Adrenal gland (tissue), 12 donors: ENCODE data around the gene ADORA1. TPM values are rescaled to one million over a fixed set of nuclear protein-coding genes. Genes with fewer than 3 reads are reported as not detected.

Experiments used
- DNase-seq, 7 donors: peaks; one replicate each; pipeline ENCODE4 v3.0.0-alpha.2; 2019 to 2020
- H3K27ac ChIP-seq, 5 donors: fragments of 200-600 bp; sonication (generic) in 4 of 5; 1 replicate in 3 of 5; 2 replicates in 2 of 5; pipeline versions ENCODE4 v1.5.1 to v1.8.0; 2016 to 2020; ENCODE audit warnings: mild to moderate bottlenecking in 1 of 5
- H3K27me3 ChIP-seq: fragments of 200-600 bp; 2 replicates; pipeline ENCODE4 v1.8.0; 2021
- H3K36me3 ChIP-seq, 2 donors: fragments of 200-600 bp; replicated peaks in 1 of 2; 1 replicate in 1 of 2; 2 replicates in 1 of 2; pipeline versions ENCODE4 v1.5.1 to v1.8.0; 2018 to 2022
- H3K4me1 ChIP-seq, 2 donors: fragments of 200-600 bp; replicated peaks in 1 of 2; 1 replicate in 1 of 2; 2 replicates in 1 of 2; pipeline versions ENCODE4 v1.5.1 to v1.8.0; 2018 to 2021
- H3K4me3 ChIP-seq, 4 donors: fragments of 200-600 bp; sonication (generic) in 3 of 4; one replicate each; pipeline ENCODE4 v1.5.1; 2016 to 2018
- H3K9me3 ChIP-seq, 3 donors: fragments of 200-600 bp; sonication (generic) in 1 of 3; replicated peaks in 1 of 3; 1 replicate in 2 of 3; 2 replicates in 1 of 3; pipeline versions ENCODE4 v1.5.1 to v1.8.0; 2016 to 2021
- POLR2A ChIP-seq, 2 donors: fragments of 450-650 bp; IDR thresholded peaks; one replicate each; pipeline ENCODE4 v1.6.1; 2017; ENCODE audit warnings: antibody characterized with exemption in 2 of 2, mild to moderate bottlenecking in 2 of 2, moderate library complexity in 1 of 2
- WGBS, 4 donors: extraction: QIAGEN DNeasy Blood & Tissue Kit in 2 of 4; methylation state at CpG; one replicate each; pipeline versions ENCODE4 v1.1.5 to v1.1.7; 2013 to 2017; 5-methylcytosine and 5-hydroxymethylcytosine counted together
- intact Hi-C, 2 donors: fragments of 100-400 bp; cut with DNase I; formaldehyde crosslinking; loops; one replicate each; pipeline versions ENCODE4 v1.14.1 to v1.15.0; 2022 to 2023
- polyA plus RNA-seq, 3 donors: library from polyadenylated mRNA; stranded (reverse); fragments of 200-250 nt in 2 of 3; fragments of 350-450 nt in 1 of 3; fragmentation: Illumina TruSeq in 1 of 3; extraction: RNeasy Lipid Tissue Mini Kit (QIAGEN cat#74804) in 1 of 3; gene quantifications; one replicate each; pipeline ENCODE4 v1.2.3, GENCODE V29; 2013 to 2014
- total RNA-seq, 9 donors: library from RNA; depleted of rRNA in 4 of 9; stranded (reverse); fragments of >200 nt in 4 of 9; fragments of 120-200 nt in 1 of 9; fragmentation: NEBNext Ultra II Directional in 1 of 9; extraction: Animal tissue kit (Norgen Biotek cat#: 25700) in 1 of 9; gene quantifications; one replicate each; pipeline versions ENCODE4 v1.1.0 to v1.2.4, GENCODE V29; 2013 to 2023
- TF ChIP-seq, protein P1 (sequence below), 6 experiments: fragments of 450-650 bp in 4 of 6; fragments of 200-600 bp in 2 of 6; sonication (generic) in 1 of 6; IDR thresholded peaks; 1 replicate in 5 of 6; 2 replicates in 1 of 6; pipeline versions ENCODE4 v1.5.1 to v1.8.0; 2016 to 2021; ENCODE audit warnings: antibody characterized with exemption in 6 of 6, mild to moderate bottlenecking in 2 of 6, moderate library complexity in 1 of 6
- donor health status: healthy with polysubstance abuse.
- donor health status: Bipolar disorder and iron deficiency.
- donor health status: DM: yes; HTN: yes; CAD: no.
- donor health status: DM: no; HTN: no; CAD: no.
- donor health status: DM: no; HTN: no; CAD: no.
- donor health status: DM: yes; HTN: yes; CAD: no.

Gene ADORA1
- total and polyA plus RNA-seq, 12 donors = 0.14 to 1.7 (median 0.59) TPM

DNA sequence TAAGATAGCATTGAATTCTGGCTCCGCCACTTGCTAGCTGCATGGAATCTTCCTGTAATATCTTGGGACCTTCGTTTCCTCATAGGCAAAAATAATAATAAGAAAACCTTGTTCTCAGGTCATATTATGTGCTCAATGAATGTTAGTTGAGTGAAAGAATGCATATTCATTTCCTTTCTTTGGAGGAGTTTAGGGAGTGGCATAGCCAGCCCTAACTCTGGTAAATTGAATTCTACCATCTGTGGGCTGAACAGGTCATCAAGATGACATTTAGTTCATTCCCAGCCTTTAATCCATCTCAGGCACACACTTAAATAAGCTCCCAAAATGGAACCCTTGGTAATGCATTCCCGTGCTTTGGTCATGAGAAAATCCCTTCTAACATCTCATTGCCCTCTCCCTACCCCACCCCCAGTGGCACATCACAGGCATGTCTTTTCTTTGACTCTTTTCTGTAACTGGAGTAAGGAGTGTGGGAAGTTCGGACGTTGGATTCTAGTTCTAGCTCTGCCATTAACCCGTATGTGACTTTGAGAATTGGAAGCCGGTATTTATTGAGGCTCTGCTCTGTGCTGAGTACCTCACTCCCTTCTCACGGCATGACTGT is 28.5 kb upstream of the ADORA1 start:
- Histone ChIP-seq H3K27ac (no peak overlapping the region), H3K27me3 (peaks cover 3% of the 10 kb centered on the region), H3K4me1 (no peaks in the 10 kb centered on the region), H3K36me3 (no peaks in the 10 kb centered on the region), H3K4me3 (no peak overlapping the region), H3K9me3 (peaks cover 0 to 9% (median 0%) of the 10 kb centered on the region in 3 donors)
- intact Hi-C loops = no loop called here
- DNase-seq = no peak
- 78 to 83% (median 81%) methylated on average over 8 of the region's 8 CpGs for WGBS, 4 donors
- TF ChIP-seq, protein P1, sequence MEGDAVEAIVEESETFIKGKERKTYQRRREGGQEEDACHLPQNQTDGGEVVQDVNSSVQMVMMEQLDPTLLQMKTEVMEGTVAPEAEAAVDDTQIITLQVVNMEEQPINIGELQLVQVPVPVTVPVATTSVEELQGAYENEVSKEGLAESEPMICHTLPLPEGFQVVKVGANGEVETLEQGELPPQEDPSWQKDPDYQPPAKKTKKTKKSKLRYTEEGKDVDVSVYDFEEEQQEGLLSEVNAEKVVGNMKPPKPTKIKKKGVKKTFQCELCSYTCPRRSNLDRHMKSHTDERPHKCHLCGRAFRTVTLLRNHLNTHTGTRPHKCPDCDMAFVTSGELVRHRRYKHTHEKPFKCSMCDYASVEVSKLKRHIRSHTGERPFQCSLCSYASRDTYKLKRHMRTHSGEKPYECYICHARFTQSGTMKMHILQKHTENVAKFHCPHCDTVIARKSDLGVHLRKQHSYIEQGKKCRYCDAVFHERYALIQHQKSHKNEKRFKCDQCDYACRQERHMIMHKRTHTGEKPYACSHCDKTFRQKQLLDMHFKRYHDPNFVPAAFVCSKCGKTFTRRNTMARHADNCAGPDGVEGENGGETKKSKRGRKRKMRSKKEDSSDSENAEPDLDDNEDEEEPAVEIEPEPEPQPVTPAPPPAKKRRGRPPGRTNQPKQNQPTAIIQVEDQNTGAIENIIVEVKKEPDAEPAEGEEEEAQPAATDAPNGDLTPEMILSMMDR (IDR thresholded peaks at IDR 0.05) = no peak

DNA sequence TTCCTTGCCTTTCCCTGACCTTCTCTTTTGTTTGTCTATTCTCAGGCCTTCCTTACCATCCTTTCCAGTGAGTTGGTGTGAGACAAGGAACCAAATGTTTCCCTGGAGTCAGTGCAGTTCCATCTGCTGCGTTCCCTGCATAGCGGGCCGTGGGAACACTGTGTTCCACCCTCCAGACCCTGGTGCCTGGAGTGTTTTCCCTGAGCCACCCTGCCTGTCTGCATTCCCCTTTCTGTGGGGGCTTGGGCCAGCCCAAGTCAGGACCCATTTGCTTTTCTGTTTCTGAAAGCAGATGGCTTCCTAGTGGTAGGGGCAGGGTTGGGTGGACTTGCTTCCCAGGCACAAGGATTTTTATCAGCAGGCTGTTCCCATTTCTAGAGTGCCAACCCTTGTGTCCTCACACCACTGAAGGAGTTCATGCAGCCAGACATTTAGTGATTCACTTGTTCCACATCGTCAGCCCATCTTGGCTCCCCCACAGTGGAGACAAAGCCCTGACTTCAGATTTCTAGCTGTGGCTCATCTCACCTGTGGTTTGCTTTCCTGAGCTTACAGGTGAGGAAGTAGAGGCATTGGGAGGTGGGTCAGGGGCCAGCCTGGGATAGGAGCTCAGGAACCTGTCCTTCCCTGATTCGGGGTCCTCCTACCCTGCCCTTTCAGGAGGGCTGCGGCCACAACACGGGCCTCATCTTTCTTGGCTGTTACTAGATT is 27.6 kb upstream of the ADORA1 start:
- Histone ChIP-seq H3K4me3 (no peak overlapping the region), H3K27me3 (peaks cover 3% of the 10 kb centered on the region), H3K4me1 (no peaks in the 10 kb centered on the region), H3K27ac (no peak overlapping the region), H3K36me3 (no peaks in the 10 kb centered on the region), H3K9me3 (peaks cover 0 to 5% (median 0%) of the 10 kb centered on the region in 3 donors)
- TF ChIP-seq POLR2A (IDR thresholded peaks at IDR 0.05) = no peak
- TF ChIP-seq, protein P1 (IDR thresholded peaks at IDR 0.05) = no peak
- intact Hi-C loops = no loop called here
- no peak for DNase-seq
- 84 to 90% (median 86%) methylated on average over 7 of the region's 7 CpGs for WGBS, 4 donors

DNA sequence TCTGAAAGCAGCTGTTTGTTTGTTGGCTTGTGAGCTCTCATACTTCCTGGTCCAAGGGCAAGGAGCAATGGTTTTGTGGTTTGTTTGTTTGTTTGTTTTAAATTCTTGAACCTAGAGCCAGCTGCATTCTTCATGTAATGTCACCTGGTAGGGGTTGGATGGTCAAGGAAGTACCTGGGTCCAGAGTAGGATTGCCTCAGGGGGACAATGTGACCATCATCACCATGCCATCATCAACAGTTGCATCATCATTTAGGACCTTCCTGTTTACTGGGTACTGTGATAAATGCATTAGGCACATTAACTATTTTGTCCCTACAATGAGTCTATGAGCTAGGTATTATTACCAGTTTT is 27.0 kb upstream of the ADORA1 start:
- DNase-seq = no peak
- Histone ChIP-seq H3K27me3 (peaks cover 3% of the 10 kb centered on the region), H3K36me3 (no peaks in the 10 kb centered on the region), H3K9me3 (no peaks in the 10 kb centered on the region), H3K27ac (no peak overlapping the region), H3K4me1 (no peaks in the 10 kb centered on the region), H3K4me3 (no peak overlapping the region)
- intact Hi-C loops = no loop called here
- no peak for TF ChIP-seq POLR2A (IDR thresholded peaks at IDR 0.05)
- TF ChIP-seq, protein P1 (IDR thresholded peaks at IDR 0.05) = no peak

DNA sequence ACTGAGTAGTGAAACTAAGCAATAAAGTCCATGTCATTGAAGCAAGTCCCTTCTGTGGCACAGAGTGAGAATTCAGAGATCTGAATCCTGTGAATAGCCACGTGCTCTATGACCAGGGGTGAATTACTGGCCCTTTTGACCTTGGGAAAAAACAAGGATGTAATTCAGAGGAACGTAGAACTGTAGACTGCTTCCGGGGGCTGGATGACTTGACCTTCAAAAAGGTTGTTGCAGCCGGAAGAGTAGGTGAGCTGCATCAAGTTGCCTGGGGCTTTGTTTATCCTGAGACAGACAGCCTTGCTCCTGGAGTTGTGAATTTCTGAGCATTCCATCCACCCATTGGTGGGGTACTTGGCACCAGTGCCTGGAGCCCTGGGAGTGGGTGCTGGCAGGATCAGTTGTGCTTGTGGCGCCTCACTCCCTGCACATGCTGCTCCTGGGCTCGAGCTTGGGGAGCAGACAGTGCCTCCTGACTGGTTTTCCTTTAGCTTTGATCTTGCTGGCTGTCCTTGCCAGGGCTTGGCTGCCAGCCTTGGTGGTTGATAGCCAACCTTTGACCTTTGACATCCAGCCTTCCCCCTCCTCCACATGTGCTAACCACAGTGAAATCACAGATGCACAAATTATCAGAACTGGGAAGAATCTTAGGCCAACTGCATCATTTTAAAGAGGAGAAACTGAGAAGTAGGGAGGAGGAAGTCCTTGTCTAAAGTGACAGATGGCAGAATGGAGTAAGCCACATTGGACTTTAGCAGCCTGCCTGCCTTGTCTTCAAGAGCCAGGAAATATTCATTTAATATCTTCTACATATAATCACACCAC is 25.5 kb upstream of the ADORA1 start:
- H3K27ac ChIP-seq = no peak overlapping the region
- no peak for DNase-seq
- 13 to 46% (median 41%) methylated on average over 5 to 6 of the region's 6 CpGs for WGBS, 4 donors
- H3K27me3 ChIP-seq = peaks cover 9% of the 10 kb centered on the region
- no peak overlapping the region for H3K4me3 ChIP-seq
- H3K4me1 ChIP-seq = no peaks in the 10 kb centered on the region
- intact Hi-C loops = no loop called here
- no peaks in the 10 kb centered on the region for H3K9me3 ChIP-seq
- H3K36me3 ChIP-seq = no peaks in the 10 kb centered on the region
- no peak for TF ChIP-seq POLR2A (IDR thresholded peaks at IDR 0.05)
- TF ChIP-seq, protein P1 (IDR thresholded peaks at IDR 0.05) = no peak
